Measurements from ENCODE around the gene ATP5F1D. TPM values are rescaled to one million over a fixed set of nuclear protein-coding genes. Genes with fewer than 3 reads are reported as not detected.

The ATP5F1D gene
- total RNA-seq, 4 donors from 2014 or later = 47.9 to 118 (median 66.1) TPM

DNA sequence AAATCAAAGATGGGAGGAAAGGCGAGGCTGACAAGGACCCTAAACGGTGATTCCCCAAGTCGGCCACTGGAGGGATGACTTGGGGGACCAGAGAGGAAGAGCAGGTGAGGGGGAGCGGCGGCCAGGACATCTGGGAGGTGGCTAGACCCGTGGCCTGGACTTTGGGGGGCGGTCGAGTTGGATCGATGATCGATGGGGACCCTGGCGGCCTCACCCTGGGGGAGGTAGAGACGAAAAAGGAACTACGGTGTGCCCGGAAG is 19.9 kb downstream of the ATP5F1D start:
- TF ChIP-seq, protein P1, sequence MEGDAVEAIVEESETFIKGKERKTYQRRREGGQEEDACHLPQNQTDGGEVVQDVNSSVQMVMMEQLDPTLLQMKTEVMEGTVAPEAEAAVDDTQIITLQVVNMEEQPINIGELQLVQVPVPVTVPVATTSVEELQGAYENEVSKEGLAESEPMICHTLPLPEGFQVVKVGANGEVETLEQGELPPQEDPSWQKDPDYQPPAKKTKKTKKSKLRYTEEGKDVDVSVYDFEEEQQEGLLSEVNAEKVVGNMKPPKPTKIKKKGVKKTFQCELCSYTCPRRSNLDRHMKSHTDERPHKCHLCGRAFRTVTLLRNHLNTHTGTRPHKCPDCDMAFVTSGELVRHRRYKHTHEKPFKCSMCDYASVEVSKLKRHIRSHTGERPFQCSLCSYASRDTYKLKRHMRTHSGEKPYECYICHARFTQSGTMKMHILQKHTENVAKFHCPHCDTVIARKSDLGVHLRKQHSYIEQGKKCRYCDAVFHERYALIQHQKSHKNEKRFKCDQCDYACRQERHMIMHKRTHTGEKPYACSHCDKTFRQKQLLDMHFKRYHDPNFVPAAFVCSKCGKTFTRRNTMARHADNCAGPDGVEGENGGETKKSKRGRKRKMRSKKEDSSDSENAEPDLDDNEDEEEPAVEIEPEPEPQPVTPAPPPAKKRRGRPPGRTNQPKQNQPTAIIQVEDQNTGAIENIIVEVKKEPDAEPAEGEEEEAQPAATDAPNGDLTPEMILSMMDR (IDR thresholded peaks at IDR 0.05; ENCODE audit: low read depth) = no peak

DNA sequence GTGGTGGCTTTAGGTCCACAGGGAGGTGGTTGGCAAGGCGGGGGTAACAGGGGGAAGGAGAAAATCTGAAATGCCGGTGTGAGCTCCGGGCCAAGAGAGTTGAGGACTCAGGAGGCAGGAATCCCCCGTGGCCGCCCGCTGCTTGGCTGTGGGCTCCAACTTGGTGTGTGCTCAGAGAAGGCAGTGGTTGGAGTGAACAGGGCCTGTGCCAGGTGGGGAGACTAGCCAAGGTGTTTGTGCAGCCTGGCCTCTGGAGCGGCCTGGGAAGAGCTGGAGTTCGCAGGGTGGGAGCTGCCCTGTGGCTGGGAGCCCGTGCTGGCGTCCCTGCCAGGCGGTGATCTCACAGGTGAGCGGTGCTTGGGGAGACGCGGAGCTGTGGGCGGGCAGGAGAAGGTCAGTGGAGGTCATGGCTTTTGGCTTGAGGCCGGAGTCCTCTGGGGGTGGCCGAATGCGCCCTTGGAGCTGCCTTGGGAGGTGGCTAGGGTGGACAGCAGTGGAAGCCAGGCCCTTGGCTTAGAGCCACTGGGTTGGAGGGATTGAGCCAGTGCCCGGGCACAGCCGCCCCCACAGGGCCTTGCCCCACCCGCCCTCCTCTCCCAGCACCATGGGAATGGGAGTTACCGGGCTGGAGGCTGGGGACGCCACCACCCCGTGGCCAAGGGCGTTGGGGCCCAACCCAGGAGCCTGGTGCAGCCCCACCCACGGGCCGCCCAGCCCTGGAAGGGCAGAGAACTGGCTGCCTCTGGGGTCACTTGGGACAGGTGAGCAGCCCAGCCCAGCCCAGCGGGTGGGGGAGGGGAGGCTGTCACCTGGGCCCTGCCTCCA is 20.5 kb downstream of the ATP5F1D start:
- TF ChIP-seq, protein P1 (IDR thresholded peaks at IDR 0.05; ENCODE audit: low read depth) = no peak

DNA sequence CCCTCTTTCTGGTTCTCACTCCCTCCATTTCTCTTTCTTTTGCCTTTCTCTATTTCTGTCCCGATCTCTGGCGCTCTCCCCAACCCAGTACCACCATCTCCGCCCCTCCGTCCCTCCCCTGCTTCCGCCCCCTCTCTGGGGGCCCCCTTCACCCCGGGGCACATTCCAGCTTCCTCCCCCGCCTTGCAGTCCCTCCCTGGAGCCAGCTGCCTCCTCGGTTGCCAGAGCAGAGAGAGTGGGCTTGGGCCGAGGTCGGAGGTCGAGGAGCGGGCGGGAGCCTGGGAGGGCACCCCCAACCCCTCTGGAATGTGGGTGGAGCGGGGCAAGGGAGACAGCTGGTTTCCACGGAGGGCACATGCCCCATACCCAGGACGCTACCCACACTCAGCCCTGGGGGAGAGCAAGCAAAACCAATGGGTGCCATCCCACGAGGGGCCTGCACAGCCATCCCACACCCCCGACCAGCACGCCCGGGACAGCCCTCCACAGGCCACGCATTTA is 21.1 kb downstream of the ATP5F1D start:
- TF ChIP-seq, protein P1 (IDR thresholded peaks at IDR 0.05; ENCODE audit: low read depth) = no peak

DNA sequence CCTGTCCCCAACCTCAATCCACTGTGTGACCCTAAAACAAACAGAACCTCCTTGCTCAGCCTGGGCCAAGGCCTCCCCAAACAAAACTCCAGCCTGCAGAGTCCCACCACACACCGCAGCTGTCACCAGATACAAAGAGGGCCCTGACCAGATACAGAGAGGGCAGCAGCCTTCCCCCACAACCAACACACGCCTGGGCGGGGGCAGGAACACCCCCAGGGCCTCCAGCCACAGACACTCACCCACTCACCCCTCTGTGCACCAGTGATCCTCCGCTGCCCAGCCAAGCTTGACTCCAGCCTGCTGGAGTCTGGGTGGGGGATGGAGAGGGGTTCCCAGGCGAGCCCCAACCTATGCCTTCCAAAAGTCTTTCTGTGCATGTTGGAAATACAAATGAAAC is 21.6 kb downstream of the ATP5F1D start:
- TF ChIP-seq, protein P1 (IDR thresholded peaks at IDR 0.05; ENCODE audit: low read depth) = no peak

DNA sequence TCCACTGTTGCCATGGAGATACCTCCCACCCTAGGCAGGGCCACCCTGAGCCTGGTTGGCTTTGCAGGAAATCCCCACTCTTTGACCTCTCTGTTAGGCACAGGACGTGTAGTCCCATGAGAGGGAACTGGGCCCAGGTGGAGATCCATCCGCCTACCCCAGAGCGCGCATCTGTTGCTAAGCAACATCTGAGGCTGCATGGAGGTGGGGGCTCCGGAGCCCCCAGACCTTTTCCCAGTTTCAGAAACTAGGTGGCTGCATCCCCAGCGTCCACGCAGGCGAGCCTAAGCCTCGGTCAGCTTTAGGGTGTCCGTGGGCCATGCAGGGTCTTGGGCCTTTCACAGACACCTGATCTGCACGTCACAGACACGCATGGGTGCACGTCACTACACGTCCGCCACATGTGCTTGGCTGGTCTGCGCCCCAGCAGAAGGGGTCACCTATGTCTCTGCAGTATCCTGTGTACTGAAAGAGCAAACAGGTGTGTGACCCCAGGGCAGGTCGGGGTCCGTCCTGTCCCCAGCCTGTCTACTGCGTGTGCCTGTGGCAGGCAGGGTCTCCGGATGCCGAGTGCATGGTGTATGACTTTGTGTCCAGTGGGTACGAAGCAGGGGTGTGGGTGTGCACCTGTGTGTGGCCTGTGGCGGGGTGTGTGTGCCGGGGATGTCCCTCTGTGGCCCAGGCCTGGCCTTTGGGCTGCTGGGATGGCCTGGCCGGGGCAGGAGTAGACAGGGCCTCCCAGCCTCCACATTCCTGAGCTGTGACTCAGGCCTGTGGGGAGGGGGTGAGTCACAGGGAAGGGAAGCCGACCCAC is 23.5 kb downstream of the ATP5F1D start:
- TF ChIP-seq, protein P1 (IDR thresholded peaks at IDR 0.05; ENCODE audit: low read depth) = no peak

DNA sequence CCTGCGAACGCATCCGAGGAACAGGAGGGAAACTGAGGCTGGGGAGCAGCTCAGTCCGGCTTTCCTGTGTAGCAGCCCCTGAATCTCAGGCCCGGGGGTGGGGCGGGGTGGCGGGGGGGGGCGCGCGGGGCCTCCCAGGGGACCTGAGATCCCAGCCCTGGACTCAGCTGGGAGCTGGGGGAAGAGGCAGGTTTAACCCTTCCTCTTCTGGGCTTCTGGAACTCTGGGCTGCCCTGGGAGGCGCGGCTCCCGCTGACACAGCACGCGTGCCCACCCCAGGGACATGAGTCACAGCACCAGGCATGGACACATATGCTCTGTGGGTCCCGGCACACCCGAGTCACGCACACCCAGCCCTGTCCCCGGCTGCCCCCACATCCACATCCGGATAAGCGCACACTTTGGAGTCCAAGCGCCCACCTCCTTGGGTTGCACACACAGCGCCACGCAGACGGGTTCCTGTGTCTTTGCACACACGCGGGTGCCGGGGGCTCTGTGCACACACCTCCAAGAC is 24.1 kb downstream of the ATP5F1D start:
- TF ChIP-seq, protein P1 (IDR thresholded peaks at IDR 0.05; ENCODE audit: low read depth) = no peak
